HL-60 (cell line): ENCODE measurements around the gene CCDC85A.

Source experiments
- CTCF ChIP-seq: IDR thresholded peaks from one replicate; pipeline ENCODE4 v1.5.1; 2011; ENCODE audit warnings: low read length, control low read depth, inconsistent platforms; ENCODE audit not compliant: insufficient read depth
- GABPA ChIP-seq: IDR thresholded peaks from 2 replicates; pipeline ENCODE4 v1.6.1; 2012; ENCODE audit warnings: low read depth
- POLR2AphosphoS5 ChIP-seq: IDR thresholded peaks from 2 replicates; pipeline ENCODE4 v1.6.1; 2012; ENCODE audit warnings: low read depth

GRCh38 chr2:56325661-56326345 lies 142.0 kb downstream of the CCDC85A start:
- TF ChIP-seq CTCF: no peak
- no peak for TF ChIP-seq GABPA
- no peak for TF ChIP-seq POLR2AphosphoS5
